NCI-H146 (cell line): ENCODE data around the gene SUV39H2.
"Not testable (repeated sequence)": the region's sequence is repeated elsewhere in the genome, so short reads cannot be mapped to it uniquely, and the experiment has no call there.

ENCODE experiments used
- DNase-seq: peaks from one replicate; lab custom pipeline; 2025; lab: John Stamatoyannopoulos, UW

SUV39H2 gene

GRCh38 chr10:14876764-14877163 is 1.9 kb upstream of the SUV39H2 start:
- no peak for DNase-seq

DNA sequence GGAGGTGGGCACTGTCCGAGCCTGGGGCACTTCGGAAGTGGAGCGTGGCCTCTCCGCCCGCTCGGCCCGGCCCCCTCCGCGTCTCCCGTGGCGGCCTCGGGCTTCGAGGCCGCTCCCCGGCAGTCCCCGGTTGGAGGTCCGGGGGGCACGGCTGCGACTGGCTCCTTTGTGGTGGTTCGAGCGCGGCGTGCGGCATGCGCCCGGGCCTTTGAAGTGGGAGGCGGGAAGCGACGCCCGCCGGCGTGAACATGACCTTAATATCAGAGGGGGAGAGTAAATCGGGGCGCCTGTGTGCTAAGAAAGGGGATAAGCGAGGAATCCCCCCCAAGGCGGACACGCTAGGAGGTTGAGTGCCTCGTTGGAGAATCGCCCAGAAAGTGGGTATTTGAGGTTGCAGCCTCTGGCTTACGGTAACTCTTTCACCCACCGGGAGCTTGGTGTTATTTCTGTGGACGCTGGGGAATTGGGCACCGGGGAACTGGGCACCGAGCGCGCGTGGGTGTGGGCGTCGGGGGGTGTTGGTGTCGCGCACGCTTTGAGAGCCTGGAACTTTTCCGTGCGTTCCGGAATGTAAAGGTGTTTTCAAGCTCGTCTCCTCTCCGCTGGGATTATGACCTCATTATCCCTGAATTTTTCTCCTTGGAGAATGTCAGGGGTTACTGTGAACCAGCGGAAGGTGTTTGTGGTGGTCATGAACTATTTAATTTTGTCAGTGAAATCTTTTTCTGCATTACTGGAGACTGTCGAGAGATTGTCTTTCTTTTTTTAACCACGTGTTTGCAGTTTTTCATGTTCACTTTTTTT is 660 bp downstream of the SUV39H2 start:
- peak; percentile 82 for DNase-seq

GRCh38 chr10:14879928-14880193 is 1.2 kb downstream of the SUV39H2 start:
- no peak for DNase-seq

- no peak for DNase-seq
These were observed 1.6 kb downstream of the SUV39H2 start for GRCh38 chr10:14880229-14880628.

GRCh38 chr10:14884082-14884481 is 5.4 kb downstream of the SUV39H2 start:
- no peak for DNase-seq

DNA sequence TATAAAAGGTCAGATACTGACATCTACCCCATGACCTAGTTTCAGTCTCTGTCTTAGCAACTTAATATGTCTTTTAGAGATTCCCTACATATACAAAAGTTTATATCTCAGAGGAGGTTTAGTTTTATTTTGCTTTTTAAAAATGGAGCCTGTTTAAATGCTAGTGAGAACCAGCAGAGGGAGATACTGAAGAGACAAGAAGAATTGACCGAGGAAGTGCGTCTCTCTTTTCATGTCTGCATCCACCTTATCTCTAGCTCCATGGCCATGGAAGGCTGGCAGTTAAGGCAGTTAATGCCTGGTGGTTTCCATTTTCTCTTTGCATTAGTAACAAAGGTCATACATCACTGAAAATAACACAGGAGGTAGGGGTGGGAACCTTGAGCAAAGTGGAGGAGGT is 10.7 kb downstream of the SUV39H2 start:
- no peak for DNase-seq

GRCh38 chr10:14891151-14891550 is 12.5 kb downstream of the SUV39H2 start:
- no peak for DNase-seq

- DNase-seq = peak; percentile 25
These were observed 25.7 kb downstream of the SUV39H2 start for GRCh38 chr10:14904316-14904732.

- no peak for DNase-seq
These were observed 26.2 kb downstream of the SUV39H2 start for GRCh38 chr10:14904864-14905263.

DNA sequence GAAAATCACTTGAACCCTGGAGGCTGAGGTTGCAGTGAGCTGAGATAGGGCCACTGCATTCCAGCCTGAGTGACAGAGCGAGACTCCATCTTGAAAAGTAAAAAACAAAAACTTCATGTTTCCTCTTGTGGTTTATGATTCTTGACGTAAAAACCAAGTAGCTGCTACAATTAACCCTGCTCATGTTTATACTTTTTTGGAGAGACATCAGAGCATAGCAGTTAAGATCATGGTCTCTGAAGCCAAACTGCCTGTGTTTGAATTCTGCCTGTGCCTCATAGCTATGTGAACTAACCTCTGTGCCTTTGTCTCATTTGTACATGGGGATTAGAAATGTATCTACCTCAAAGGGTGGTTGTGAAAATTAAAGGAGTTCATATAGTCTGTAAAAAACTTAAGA is 27.2 kb downstream of the SUV39H2 start:
- DNase-seq = no peak

DNA sequence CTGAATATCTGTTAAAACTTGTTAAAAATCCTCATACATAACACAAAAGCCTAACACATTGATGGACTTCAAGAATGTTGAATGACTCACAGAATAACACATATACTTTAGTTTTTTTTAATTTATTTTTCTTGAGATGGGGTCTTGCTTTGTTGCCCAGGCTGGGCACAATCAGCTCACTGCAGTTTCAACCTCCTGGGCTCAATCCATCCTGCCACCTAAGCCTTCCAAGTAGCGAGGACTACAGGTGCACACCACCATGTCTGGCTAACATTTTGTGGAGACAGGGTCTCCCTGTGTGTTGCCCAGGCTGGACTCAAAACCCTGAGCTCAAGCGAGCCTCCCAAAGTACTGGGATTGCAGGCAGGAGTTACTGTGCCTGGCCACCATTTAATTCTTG is 28.1 kb downstream of the SUV39H2 start:
- no peak for DNase-seq

- not testable (repeated sequence) for DNase-seq
These were observed 28.9 kb downstream of the SUV39H2 start for GRCh38 chr10:14907591-14907990.

- DNase-seq = no peak
These were observed 30.4 kb downstream of the SUV39H2 start for GRCh38 chr10:14909101-14909500.

DNA sequence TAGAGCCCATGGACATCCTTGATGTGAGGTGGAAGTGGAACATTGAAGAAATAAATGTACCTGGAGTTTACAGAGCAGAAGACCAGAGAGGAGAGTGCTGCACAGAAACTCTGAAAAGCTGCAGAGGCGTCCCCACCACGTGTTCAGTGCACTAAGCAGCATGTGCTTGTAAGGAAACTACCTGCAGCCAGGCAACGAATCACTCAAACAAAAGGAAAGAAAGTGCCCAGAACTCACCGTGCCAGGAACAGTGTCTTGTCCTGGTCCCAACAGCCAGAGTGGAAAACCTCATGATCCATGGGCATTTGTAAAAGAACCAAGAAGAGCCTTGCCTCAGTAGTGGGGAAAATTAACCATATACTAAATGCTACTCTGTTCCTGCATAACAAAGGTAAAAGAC is 32.3 kb downstream of the SUV39H2 start:
- no peak for DNase-seq

DNA sequence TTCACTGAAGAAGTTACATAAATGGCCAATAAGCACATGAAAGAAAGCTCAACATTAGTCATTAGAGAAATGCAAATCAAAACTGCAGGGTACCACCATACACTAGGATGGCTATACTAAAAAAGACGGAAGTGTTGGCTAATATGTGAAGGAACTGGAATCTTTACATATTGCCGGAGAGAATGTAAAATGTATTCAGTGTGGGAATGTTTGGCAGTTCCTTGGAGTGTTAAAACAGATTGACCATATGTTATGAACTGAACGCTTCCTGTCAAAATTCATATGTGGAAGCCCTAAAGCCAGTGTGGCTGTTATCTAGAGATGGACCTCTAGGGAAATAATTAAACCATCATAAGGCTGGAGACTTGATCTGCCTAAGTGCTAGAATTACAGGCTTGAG is 33.1 kb downstream of the SUV39H2 start:
- no peak for DNase-seq

GRCh38 chr10:14916600-14916999 is 37.9 kb downstream of the SUV39H2 start:
- DNase-seq = no peak

GRCh38 chr10:14917827-14918226 is 39.2 kb downstream of the SUV39H2 start:
- DNase-seq = no peak

GRCh38 chr10:14918964-14919363 is 40.3 kb downstream of the SUV39H2 start:
- no peak for DNase-seq

- DNase-seq = no peak
These were observed 45.3 kb downstream of the SUV39H2 start for GRCh38 chr10:14924013-14924412.

GRCh38 chr10:14925268-14925667 is 46.6 kb downstream of the SUV39H2 start:
- no peak for DNase-seq

DNA sequence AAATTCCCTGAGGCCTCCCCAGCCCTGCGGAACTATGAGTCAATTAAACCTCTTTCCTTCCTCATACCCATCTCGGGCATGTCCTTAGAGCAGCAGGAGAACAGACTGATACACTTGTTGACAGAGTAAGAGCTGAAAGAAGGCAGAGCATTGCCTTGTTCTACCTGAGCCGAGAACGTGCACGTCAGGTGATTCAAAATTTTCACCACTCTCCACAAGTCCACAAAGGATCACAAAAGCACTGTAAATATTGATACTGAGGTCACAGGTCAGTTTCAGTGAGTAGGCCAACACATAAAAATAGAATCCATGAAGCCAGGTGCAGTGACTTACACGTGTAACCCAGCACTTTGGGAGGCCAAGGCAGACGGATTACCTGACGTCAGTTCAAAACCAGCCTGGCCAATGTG is 47.4 kb downstream of the SUV39H2 start:
- DNase-seq = peak; percentile 57

- DNase-seq = no peak
These were observed 48.2 kb downstream of the SUV39H2 start for GRCh38 chr10:14926722-14927416.

GRCh38 chr10:14930610-14931009 is 51.9 kb downstream of the SUV39H2 start:
- DNase-seq = no peak

DNA sequence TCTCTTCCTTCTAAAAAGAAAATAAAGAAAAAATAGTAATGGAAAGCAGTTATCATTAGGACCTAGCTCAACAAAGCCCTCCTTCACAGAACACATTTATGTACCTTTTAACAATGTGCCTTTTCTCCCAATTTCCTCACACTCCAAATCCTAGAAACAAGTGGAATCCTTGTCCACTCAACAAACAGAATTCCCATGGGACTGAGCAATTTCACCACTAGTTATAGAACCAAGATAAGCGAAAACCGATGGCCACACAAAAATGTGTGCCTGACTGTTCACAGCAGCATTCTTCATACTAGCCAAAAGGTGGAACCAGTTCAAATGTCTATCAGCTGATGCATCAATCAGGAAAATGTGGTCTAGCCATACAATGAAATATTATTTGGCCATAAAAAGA is 57.9 kb downstream of the SUV39H2 start:
- no peak for DNase-seq
